Body of pancreas (tissue), 4 donors: Measurements from ENCODE around the gene ZBTB20.

ENCODE experiments used
- POLR2A ChIP-seq, 3 donors: fragments of 450-650 bp; IDR thresholded peaks; one replicate each; pipeline ENCODE4 v1.6.1; 2016; ENCODE audit warnings: antibody characterized with exemption in 3 of 3, mild to moderate bottlenecking in 2 of 3
- TF ChIP-seq, protein P1 (sequence below), 7 experiments: fragments of 450-650 bp in 4 of 7; fragments of 200-600 bp in 3 of 7; sonication (generic) in 3 of 7; IDR thresholded peaks; one replicate each; pipeline ENCODE4 v1.5.1; 2016 to 2019; ENCODE audit warnings: antibody characterized with exemption in 7 of 7

DNA sequence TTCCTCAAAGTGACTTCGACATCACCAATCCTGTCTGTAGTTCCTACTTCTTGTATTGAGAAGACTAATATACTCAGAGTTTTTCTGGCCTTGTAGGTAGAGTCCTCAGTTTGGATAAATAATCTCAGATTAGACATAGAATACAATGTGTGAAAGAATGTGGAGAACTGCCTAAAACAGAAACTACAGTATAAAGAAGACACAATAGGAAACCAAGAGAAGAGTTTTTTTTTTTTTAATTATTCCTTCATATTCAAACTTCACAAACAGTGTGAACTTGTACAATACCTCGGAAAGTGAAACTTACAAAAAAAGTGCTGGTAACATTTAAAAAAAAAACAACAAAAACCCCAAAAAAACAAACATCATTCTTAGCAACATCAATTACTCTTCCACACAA, 832.8 kb downstream of the ZBTB20 start:
- TF ChIP-seq, protein P1, sequence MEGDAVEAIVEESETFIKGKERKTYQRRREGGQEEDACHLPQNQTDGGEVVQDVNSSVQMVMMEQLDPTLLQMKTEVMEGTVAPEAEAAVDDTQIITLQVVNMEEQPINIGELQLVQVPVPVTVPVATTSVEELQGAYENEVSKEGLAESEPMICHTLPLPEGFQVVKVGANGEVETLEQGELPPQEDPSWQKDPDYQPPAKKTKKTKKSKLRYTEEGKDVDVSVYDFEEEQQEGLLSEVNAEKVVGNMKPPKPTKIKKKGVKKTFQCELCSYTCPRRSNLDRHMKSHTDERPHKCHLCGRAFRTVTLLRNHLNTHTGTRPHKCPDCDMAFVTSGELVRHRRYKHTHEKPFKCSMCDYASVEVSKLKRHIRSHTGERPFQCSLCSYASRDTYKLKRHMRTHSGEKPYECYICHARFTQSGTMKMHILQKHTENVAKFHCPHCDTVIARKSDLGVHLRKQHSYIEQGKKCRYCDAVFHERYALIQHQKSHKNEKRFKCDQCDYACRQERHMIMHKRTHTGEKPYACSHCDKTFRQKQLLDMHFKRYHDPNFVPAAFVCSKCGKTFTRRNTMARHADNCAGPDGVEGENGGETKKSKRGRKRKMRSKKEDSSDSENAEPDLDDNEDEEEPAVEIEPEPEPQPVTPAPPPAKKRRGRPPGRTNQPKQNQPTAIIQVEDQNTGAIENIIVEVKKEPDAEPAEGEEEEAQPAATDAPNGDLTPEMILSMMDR (IDR thresholded peaks at IDR 0.05) = no peak
- no peak for TF ChIP-seq POLR2A (IDR thresholded peaks at IDR 0.05)
